Psoas muscle (tissue), 8 donors: ENCODE measurements around the gene RMDN3. TPM values are rescaled to one million over a fixed set of nuclear protein-coding genes. Genes with fewer than 3 reads are reported as not detected.
A peak's percentile ranks its signal among the peaks of the same experiment; 100 is the strongest.

Source experiments
- ATAC-seq, 4 donors: fragments of 200-7000 bp; cut with Tn5 transposase; one replicate each; pipeline ENCODE4 v1.9.1; 2020; ENCODE audit warnings: moderate library complexity in 3 of 4, mild to moderate bottlenecking in 2 of 4
- DNase-seq, 2 donors: peaks; one replicate each; pipeline ENCODE4 v3.0.0-alpha.2; 2020
- H3K27ac ChIP-seq: fragments of 200-600 bp; one replicate; pipeline ENCODE4 v1.8.0; 2022
- H3K27me3 ChIP-seq, 3 donors: fragments of 200-600 bp in 1 of 3; one replicate each; pipeline versions ENCODE4 v1.6.1 to v1.8.0; 2013 to 2022; ENCODE audit warnings: low read length in 2 of 3, mild to moderate bottlenecking in 2 of 3, moderate library complexity in 1 of 3; ENCODE audit not compliant: insufficient read depth in 3 of 3
- H3K36me3 ChIP-seq, 2 donors: fragments of 200-600 bp in 1 of 2; one replicate each; pipeline versions ENCODE4 v1.6.1 to v1.8.0; 2013 to 2022; ENCODE audit warnings: low read depth in 1 of 2, mild to moderate bottlenecking in 1 of 2, moderate library complexity in 1 of 2; ENCODE audit not compliant: insufficient read depth in 1 of 2
- H3K4me1 ChIP-seq: fragments of 200-600 bp; one replicate; pipeline ENCODE4 v1.8.0; 2022
- H3K4me3 ChIP-seq: fragments of 200-600 bp; one replicate; pipeline ENCODE4 v1.8.0; 2022; ENCODE audit warnings: mild to moderate bottlenecking
- H3K9me3 ChIP-seq: fragments of 200-600 bp; one replicate; pipeline ENCODE4 v1.8.0; 2022
- CTCF ChIP-seq: fragments of 200-600 bp; IDR thresholded peaks from one replicate; pipeline ENCODE4 v1.8.0; 2022; ENCODE audit warnings: antibody characterized with exemption
- WGBS, 3 donors: extraction: QIAGEN DNeasy Blood & Tissue Kit; methylation state at CpG; one replicate each; pipeline versions ENCODE4 v1.1.6 to v1.1.7; 2013; 5-methylcytosine and 5-hydroxymethylcytosine counted together
- intact Hi-C, 2 donors: fragments of 100-400 bp; cut with DNase I; formaldehyde crosslinking; loops; one replicate each; pipeline versions ENCODE4 v1.11.0 to v1.14.2; 2022
- polyA plus RNA-seq, 3 donors: library from polyadenylated mRNA; stranded (reverse); fragments of 200-250 nt; gene quantifications; one replicate each; pipeline ENCODE4 v1.2.3, GENCODE V29; 2013
- total RNA-seq, 4 donors: library from RNA; stranded (reverse); fragmentation: NEBNext Ultra II Directional in 2 of 4; extraction: Animal tissue kit (Norgen Biotek cat#: 25700) in 2 of 4; gene quantifications; one replicate each; pipeline versions ENCODE4 v1.2.1 to v1.2.4, GENCODE V29; 2021 to 2023
- donor health status: healthy with polysubstance abuse.
- donor health status: DM: no; HTN: no; CAD: no; lungs with moderate emphysema.
- donor health status: Bipolar disorder and iron deficiency.
- donor health status: healthy.
- donor health status: DM: yes; HTN: yes; CAD: no.
- donor health status: DM: no; HTN: no; CAD: no.
- donor health status: DM: no; HTN: no; CAD: no.
- donor health status: DM: yes; HTN: yes; CAD: no.

The RMDN3 gene
- total and polyA plus RNA-seq, 7 donors: 11.1 to 30.9 (median 19.1) TPM

GRCh38 chr15:40766194-40766815 lies 11.3 kb upstream of the RMDN3 start:
- Histone ChIP-seq H3K36me3 (peaks cover 0 to 24% of the 10 kb centered on the region in 2 donors), H3K4me1 (peaks cover 16% of the 10 kb centered on the region), H3K27me3 (no peaks in the 10 kb centered on the region), H3K4me3 (no peak overlapping the region), H3K9me3 (no peaks in the 10 kb centered on the region), H3K27ac (no peak overlapping the region)
- no peak for ATAC-seq
- WGBS, 3 donors: 55 to 75% (median 60%) methylated on average over 7 of the region's 7 CpGs
- DNase-seq: no peak
- no peak for TF ChIP-seq CTCF
- intact Hi-C loops: no loop called here

- intact Hi-C loops: no loop called here
- no peaks in the 10 kb centered on the region for H3K27me3 ChIP-seq
- peak in 3 of 4 donors; percentile 18 to 21 (median 19) for ATAC-seq
- peak overlapping the region; percentile 76 for H3K27ac ChIP-seq
- no peak for TF ChIP-seq CTCF
- peaks cover 16% of the 10 kb centered on the region for H3K4me1 ChIP-seq
- H3K36me3 ChIP-seq: peaks cover 0 to 12% of the 10 kb centered on the region in 2 donors
- H3K9me3 ChIP-seq: no peaks in the 10 kb centered on the region
- peak overlapping the region; percentile 71 for H3K4me3 ChIP-seq
- DNase-seq: peak in 1 of 2 donors; percentile 35
- WGBS, 3 donors: 22 to 46% (median 29%) methylated on average over 8 of the region's 8 CpGs
Observed at GRCh38 chr15:40764629-40765103, 9.6 kb upstream of the RMDN3 start.

GRCh38 chr15:40763801-40764628 lies 9.0 kb upstream of the RMDN3 start, which contains the start of gene GCHFR:
GCHFR (plus strand) TSS chr15:40764068; CDS start chr15:40764181, 113 bp downstream.
- Histone ChIP-seq H3K36me3 (peaks cover 0 to 12% of the 10 kb centered on the region in 2 donors), H3K9me3 (no peaks in the 10 kb centered on the region), H3K27ac (peak within 1 kb of the TSS; percentile 76), H3K4me1 (peaks cover 16% of the 10 kb centered on the region), H3K27me3 (no peaks in the 10 kb centered on the region), H3K4me3 (peak within 1 kb of the TSS; percentile 71)
- WGBS, 3 donors: 1% methylated on average over 62 to 75 of the region's 75 CpGs
- ATAC-seq (peak; percentile 76 to 88 (median 84)), DNase-seq (peak; percentile 81 to 89)
- peak; percentile 27 for TF ChIP-seq CTCF
- intact Hi-C loops: no loop called here

GRCh38 chr15:40762919-40763800 lies 8.1 kb upstream of the RMDN3 start:
- H3K27me3 ChIP-seq: no peaks in the 10 kb centered on the region
- H3K9me3 ChIP-seq: no peaks in the 10 kb centered on the region
- peaks cover 16% of the 10 kb centered on the region for H3K4me1 ChIP-seq
- WGBS, 3 donors: 27 to 31% (median 30%) methylated on average over 54 to 55 of the region's 55 CpGs
- intact Hi-C loops: no loop called here
- H3K36me3 ChIP-seq: peaks cover 0 to 10% of the 10 kb centered on the region in 2 donors
- no peak for TF ChIP-seq CTCF
- DNase-seq (peak; percentile 72 to 81), ATAC-seq (peak; percentile 21 to 37 (median 32))
- H3K27ac ChIP-seq: peak overlapping the region; percentile 76
- H3K4me3 ChIP-seq: peak overlapping the region; percentile 71
